RWPE2 (cell line): ENCODE data around the gene USP36.

Experiments used
- ATAC-seq: fragments of 200-7000 bp; cut with Tn5 transposase; 3 replicates; pipeline ENCODE4 v1.9.1; 2021; ENCODE audit warnings: low read depth
- DNase-seq: peaks from one replicate; pipeline ENCODE4 v3.0.0-alpha.2; 2020; ENCODE audit warnings: low spot score
- H3K27ac ChIP-seq: fragments of 450-650 bp; 2 replicates; pipeline ENCODE4 v1.5.1; 2017; ENCODE audit warnings: mild to moderate bottlenecking; ENCODE audit not compliant: poor library complexity, severe bottlenecking
- H3K27me3 ChIP-seq: fragments of 250-450 bp; sonication (Bioruptor Pico); 2 replicates; pipeline ENCODE4 v1.5.1; 2021; ENCODE audit warnings: mild to moderate bottlenecking, moderate library complexity; ENCODE audit not compliant: insufficient read depth, poor library complexity, severe bottlenecking
- H3K36me3 ChIP-seq: fragments of 250-450 bp; sonication (Bioruptor Pico); 2 replicates; pipeline ENCODE4 v1.5.1; 2020; ENCODE audit warnings: low read depth, mild to moderate bottlenecking, moderate library complexity
- H3K4me1 ChIP-seq: fragments of 250-450 bp; sonication (Bioruptor Pico); 2 replicates; pipeline ENCODE4 v1.5.1; 2021; ENCODE audit warnings: mild to moderate bottlenecking, moderate library complexity; ENCODE audit not compliant: insufficient read depth, poor library complexity, severe bottlenecking
- H3K4me3 ChIP-seq: fragments of 250-450 bp; sonication (Bioruptor Pico); 2 replicates; pipeline ENCODE4 v1.5.1; 2021; ENCODE audit warnings: mild to moderate bottlenecking, moderate library complexity; ENCODE audit not compliant: severe bottlenecking
- H3K9me3 ChIP-seq: fragments of 250-450 bp; sonication (Bioruptor Pico); 2 replicates; pipeline ENCODE4 v1.5.1; 2021; ENCODE audit warnings: mild to moderate bottlenecking, moderate library complexity; ENCODE audit not compliant: severe bottlenecking
- CTCF ChIP-seq: fragments of 450-650 bp; IDR thresholded peaks from one replicate; pipeline ENCODE4 v1.5.1; 2017; ENCODE audit warnings: mild to moderate bottlenecking, moderate library complexity; ENCODE audit not compliant: poor library complexity, severe bottlenecking

USP36 gene

GRCh38 chr17:78829477-78829876 lies 11.1 kb downstream of the USP36 start:
- Histone ChIP-seq H3K4me3 (no peak overlapping the region), H3K4me1 (no peaks in the 10 kb centered on the region), H3K27me3 (no peaks in the 10 kb centered on the region), H3K27ac (no peak overlapping the region), H3K9me3 (no peaks in the 10 kb centered on the region), H3K36me3 (peaks cover 94% of the 10 kb centered on the region)
- DNase-seq (no peak), ATAC-seq (no peak)
- TF ChIP-seq CTCF, result no peak

- DNase-seq, result no peak
- Histone ChIP-seq H3K27ac (no peak overlapping the region), H3K4me1 (no peaks in the 10 kb centered on the region), H3K9me3 (no peaks in the 10 kb centered on the region), H3K4me3 (no peak overlapping the region), H3K27me3 (no peaks in the 10 kb centered on the region), H3K36me3 (peaks cover 94% of the 10 kb centered on the region)
- ATAC-seq, result peak; percentile 65; the same call in 2 of the 3 replicates
- TF ChIP-seq CTCF, result peak; percentile 31
Observed at GRCh38 chr17:78828470-78829185, 12.0 kb downstream of the USP36 start.

- DNase-seq, result no peak
- no peak for TF ChIP-seq CTCF
- ATAC-seq, result no peak
- Histone ChIP-seq H3K27me3 (no peaks in the 10 kb centered on the region), H3K36me3 (peaks cover 92% of the 10 kb centered on the region), H3K27ac (no peak overlapping the region), H3K9me3 (no peaks in the 10 kb centered on the region), H3K4me3 (no peak overlapping the region), H3K4me1 (no peaks in the 10 kb centered on the region)
Observed at GRCh38 chr17:78826836-78827509, 13.6 kb downstream of the USP36 start.

- Histone ChIP-seq H3K4me3 (no peak overlapping the region), H3K4me1 (no peaks in the 10 kb centered on the region), H3K36me3 (peaks cover 92% of the 10 kb centered on the region), H3K27me3 (no peaks in the 10 kb centered on the region), H3K27ac (no peak overlapping the region), H3K9me3 (no peaks in the 10 kb centered on the region)
- no peak for TF ChIP-seq CTCF
- DNase-seq, result no peak
- no peak for ATAC-seq
Observed at GRCh38 chr17:78826421-78826820, 14.2 kb downstream of the USP36 start.

GRCh38 chr17:78825696-78826095 lies 14.9 kb downstream of the USP36 start:
- H3K36me3 ChIP-seq, result peaks cover 91% of the 10 kb centered on the region
- H3K4me3 ChIP-seq, result no peak overlapping the region
- DNase-seq (no peak), ATAC-seq (no peak)
- no peaks in the 10 kb centered on the region for H3K27me3 ChIP-seq
- H3K9me3 ChIP-seq, result no peaks in the 10 kb centered on the region
- H3K4me1 ChIP-seq, result no peaks in the 10 kb centered on the region
- no peak for TF ChIP-seq CTCF
- no peak overlapping the region for H3K27ac ChIP-seq
